Stimulated activated CD4-positive, alpha-beta T cell treated with anti-CD3 and anti-CD28 coated beads, Interleukin-1b, Interleukin-23, amount 100 ng/mL, for 24 hours (primary cell): ENCODE results near the gene PSORS1C2.
"Not testable (repeated sequence)": the region's sequence is repeated elsewhere in the genome, so short reads cannot be mapped to it uniquely, and the experiment has no call there.

Experiments
- DNase-seq, 4 experiments: peaks; one replicate each; pipeline ENCODE4 v3.0.0-alpha.2; 2020; ENCODE audit warnings: low read depth in 4 of 4, low spot score in 1 of 4

PSORS1C2 gene

GRCh38 chr6:31138982-31139381 lies at the start of gene PSORS1C2:
PSORS1C2 (minus strand) TSS chr6:31139066; CDS start chr6:31139026, 40 bp downstream.
- no peak for DNase-seq

GRCh38 chr6:31187780-31188194 lies 48.9 kb upstream of the PSORS1C2 start:
- no peak for DNase-seq

GRCh38 chr6:31186052-31186734 lies 47.3 kb upstream of the PSORS1C2 start:
- DNase-seq, result no peak

GRCh38 chr6:31185695-31186051 lies 46.8 kb upstream of the PSORS1C2 start:
- not testable (repeated sequence) for DNase-seq

GRCh38 chr6:31183859-31184258 lies 45.0 kb upstream of the PSORS1C2 start:
- not testable (repeated sequence) for DNase-seq

- DNase-seq, result not testable (repeated sequence)
Measured at GRCh38 chr6:31183287-31183686, 44.4 kb upstream of the PSORS1C2 start.

GRCh38 chr6:31180500-31180899 lies 41.6 kb upstream of the PSORS1C2 start:
- DNase-seq, result peak in 2 of 4 experiments; percentile 44 to 48

GRCh38 chr6:31179896-31180295 lies 41.0 kb upstream of the PSORS1C2 start:
- DNase-seq, result no peak

- no peak for DNase-seq
Measured at GRCh38 chr6:31179042-31179386, 40.1 kb upstream of the PSORS1C2 start.

GRCh38 chr6:31178143-31179041 lies 39.5 kb upstream of the PSORS1C2 start:
- DNase-seq, result no peak

- no peak for DNase-seq
Measured at GRCh38 chr6:31175971-31176370, 37.1 kb upstream of the PSORS1C2 start.

- DNase-seq, result no peak
Measured at GRCh38 chr6:31174378-31174777, 35.5 kb upstream of the PSORS1C2 start.

GRCh38 chr6:31173406-31173805 lies 34.5 kb upstream of the PSORS1C2 start:
- DNase-seq, result no peak

- no peak for DNase-seq
Measured at GRCh38 chr6:31172973-31173384, 34.1 kb upstream of the PSORS1C2 start.

- no peak for DNase-seq
Measured at GRCh38 chr6:31171931-31172905, 33.4 kb upstream of the PSORS1C2 start.

GRCh38 chr6:31170987-31171671 lies 32.3 kb upstream of the PSORS1C2 start:
- no peak for DNase-seq

- DNase-seq, result no peak
Measured at GRCh38 chr6:31170600-31170881, 31.7 kb upstream of the PSORS1C2 start, which contains the start of gene POU5F1. POU5F1 (minus strand) TSS chr6:31170682; CDS start chr6:31170620, 62 bp downstream.

- not testable (repeated sequence) for DNase-seq
Measured at GRCh38 chr6:31169858-31170599, 31.2 kb upstream of the PSORS1C2 start.

GRCh38 chr6:31169123-31169857 lies 30.4 kb upstream of the PSORS1C2 start:
- no peak for DNase-seq
